CD14-positive monocyte (primary cell): ENCODE measurements around the gene TXNRD1. TPM values are rescaled to one million over a fixed set of nuclear protein-coding genes. Genes with fewer than 3 reads are reported as not detected.

Source experiments
- DNase-seq, 3 donors: peaks; one replicate each; pipeline ENCODE4 v3.0.0-alpha.2; 2011 to 2022
- H2AFZ ChIP-seq: 2 replicates; pipeline ENCODE4 v1.6.0; 2012; ENCODE audit warnings: mild to moderate bottlenecking, low read depth, low read length, inconsistent platforms; ENCODE audit not compliant: insufficient read depth, poor library complexity, severe bottlenecking
- H3K27ac ChIP-seq, 2 donors: 1 replicate in 1 of 2; 2 replicates in 1 of 2; pipeline ENCODE4 v1.5.1; 2012 to 2013; ENCODE audit warnings: low read length in 2 of 2, control low read depth in 1 of 2, inconsistent platforms in 1 of 2, low read depth in 1 of 2, mild to moderate bottlenecking in 1 of 2
- H3K27me3 ChIP-seq, 2 donors: one replicate each; pipeline versions ENCODE4 v1.6.0 to v1.6.1; 2011 to 2013; ENCODE audit warnings: low read length in 2 of 2; ENCODE audit not compliant: control insufficient read depth in 2 of 2, insufficient read depth in 2 of 2
- H3K36me3 ChIP-seq, 2 donors: replicated peaks in 1 of 2; 1 replicate in 1 of 2; 2 replicates in 1 of 2; pipeline versions ENCODE4 v1.5.1 to v1.6.1; 2012 to 2013; ENCODE audit warnings: low read length in 2 of 2, control low read depth in 1 of 2, inconsistent platforms in 1 of 2, mild to moderate bottlenecking in 1 of 2; ENCODE audit not compliant: insufficient read depth in 2 of 2, control insufficient read depth in 1 of 2
- H3K4me1 ChIP-seq, 2 donors: 1 replicate in 1 of 2; 2 replicates in 1 of 2; pipeline versions ENCODE4 v1.5.1 to v1.6.1; 2012 to 2013; ENCODE audit warnings: low read length in 2 of 2, control low read depth in 1 of 2, inconsistent platforms in 1 of 2, mild to moderate bottlenecking in 1 of 2, moderate library complexity in 1 of 2; ENCODE audit not compliant: insufficient read depth in 2 of 2, control insufficient read depth in 1 of 2
- H3K4me2 ChIP-seq: replicated peaks from 2 replicates; pipeline ENCODE3; 2012; ENCODE audit warnings: low read length, moderate library complexity, mild to moderate bottlenecking; ENCODE audit not compliant: poor library complexity, severe bottlenecking; ENCODE audit errors: extremely low read depth
- H3K4me3 ChIP-seq, 3 experiments: fragments of 200-600 bp in 1 of 3; sonication (generic) in 1 of 3; replicated peaks in 1 of 3; 1 replicate in 2 of 3; 2 replicates in 1 of 3; pipeline ENCODE4 v1.5.1; 2011 to 2013; ENCODE audit warnings: low read length in 3 of 3, mild to moderate bottlenecking in 3 of 3, control low read depth in 2 of 3, low read depth in 2 of 3, inconsistent platforms in 1 of 3, moderate library complexity in 1 of 3
- H3K79me2 ChIP-seq: 2 replicates; pipeline ENCODE4 v1.6.0; 2012; ENCODE audit warnings: mild to moderate bottlenecking, control low read depth, inconsistent platforms, low read length, moderate library complexity; ENCODE audit not compliant: insufficient read depth
- H3K9ac ChIP-seq: 2 replicates; pipeline ENCODE4 v1.6.0; 2017; ENCODE audit warnings: low read length, mild to moderate bottlenecking; ENCODE audit not compliant: insufficient read depth, poor library complexity, severe bottlenecking
- H3K9me3 ChIP-seq, 2 donors: replicated peaks in 1 of 2; 1 replicate in 1 of 2; 2 replicates in 1 of 2; pipeline versions ENCODE4 v1.5.1 to v1.6.1; 2012 to 2013; ENCODE audit warnings: low read length in 2 of 2, control low read depth in 1 of 2; ENCODE audit not compliant: control insufficient read depth in 1 of 2, insufficient read depth in 1 of 2
- H4K20me1 ChIP-seq: 2 replicates; pipeline ENCODE4 v1.6.0; 2012; ENCODE audit warnings: mild to moderate bottlenecking, low read length, control low read depth, moderate library complexity; ENCODE audit not compliant: insufficient read depth
- H3K27ac Mint-ChIP-seq, 7 donors: one replicate each; pipeline ENCODE4 v1.8.0; 2020; ENCODE audit warnings: mild to moderate bottlenecking in 7 of 7, mixed read lengths in 7 of 7, moderate library complexity in 6 of 7, inconsistent platforms in 2 of 7
- H3K27me3 Mint-ChIP-seq, 3 donors: one replicate each; pipeline ENCODE4 v1.8.0; 2021 to 2022; ENCODE audit warnings: low read depth in 3 of 3, mild to moderate bottlenecking in 3 of 3, mixed read lengths in 3 of 3, moderate library complexity in 3 of 3, inconsistent platforms in 1 of 3
- H3K36me3 Mint-ChIP-seq, 2 donors: one replicate each; pipeline ENCODE4 v1.8.0; 2020; ENCODE audit warnings: mixed read lengths in 2 of 2, inconsistent platforms in 1 of 2, mild to moderate bottlenecking in 1 of 2
- H3K4me1 Mint-ChIP-seq: one replicate; pipeline ENCODE4 v1.8.0; 2020; ENCODE audit warnings: mild to moderate bottlenecking, mixed read lengths
- H3K4me3 Mint-ChIP-seq, 2 donors: one replicate each; pipeline ENCODE4 v1.8.0; 2020; ENCODE audit warnings: mild to moderate bottlenecking in 2 of 2, mixed read lengths in 2 of 2, moderate library complexity in 1 of 2
- H3K9me3 Mint-ChIP-seq, 7 donors: one replicate each; pipeline ENCODE4 v1.8.0; 2020 to 2022; ENCODE audit warnings: mixed read lengths in 7 of 7, mild to moderate bottlenecking in 6 of 7, moderate library complexity in 6 of 7, inconsistent platforms in 2 of 7
- WGBS: methylation state at CpG from one replicate; pipeline ENCODE4 v1.1.5; 2013; ENCODE audit warnings: missing lambda C conversion rate; ENCODE audit not compliant: insufficient coverage; 5-methylcytosine and 5-hydroxymethylcytosine counted together
- intact Hi-C, 2 donors: fragments of 100-400 bp; cut with micrococcal nuclease; formaldehyde crosslinking; loops; one replicate each; pipeline versions ENCODE4 v1.15.0 to v1.15.1; 2023
- polyA plus RNA-seq, 3 donors: library from polyadenylated mRNA; depleted of rRNA in 1 of 3; unstranded in 2 of 3; stranded (reverse) in 1 of 3; fragments of 300-500 nt in 2 of 3; fragments of >200 nt in 1 of 3; fragmentation: Illumina TruSeq in 2 of 3; gene quantifications; 1 replicate in 2 of 3; 2 replicates in 1 of 3; pipeline ENCODE4 v1.2.3, GENCODE V29; 2012 to 2021
- TF ChIP-seq, protein P1 (sequence below): fragments of 200-600 bp; IDR thresholded peaks from one replicate; pipeline ENCODE4 v1.8.0; 2022; ENCODE audit warnings: antibody characterized with exemption, mild to moderate bottlenecking

TXNRD1 gene
- polyA plus RNA-seq, 3 donors, result 26.9 to 46.1 (median 29.2) TPM

- TF ChIP-seq, protein P1, sequence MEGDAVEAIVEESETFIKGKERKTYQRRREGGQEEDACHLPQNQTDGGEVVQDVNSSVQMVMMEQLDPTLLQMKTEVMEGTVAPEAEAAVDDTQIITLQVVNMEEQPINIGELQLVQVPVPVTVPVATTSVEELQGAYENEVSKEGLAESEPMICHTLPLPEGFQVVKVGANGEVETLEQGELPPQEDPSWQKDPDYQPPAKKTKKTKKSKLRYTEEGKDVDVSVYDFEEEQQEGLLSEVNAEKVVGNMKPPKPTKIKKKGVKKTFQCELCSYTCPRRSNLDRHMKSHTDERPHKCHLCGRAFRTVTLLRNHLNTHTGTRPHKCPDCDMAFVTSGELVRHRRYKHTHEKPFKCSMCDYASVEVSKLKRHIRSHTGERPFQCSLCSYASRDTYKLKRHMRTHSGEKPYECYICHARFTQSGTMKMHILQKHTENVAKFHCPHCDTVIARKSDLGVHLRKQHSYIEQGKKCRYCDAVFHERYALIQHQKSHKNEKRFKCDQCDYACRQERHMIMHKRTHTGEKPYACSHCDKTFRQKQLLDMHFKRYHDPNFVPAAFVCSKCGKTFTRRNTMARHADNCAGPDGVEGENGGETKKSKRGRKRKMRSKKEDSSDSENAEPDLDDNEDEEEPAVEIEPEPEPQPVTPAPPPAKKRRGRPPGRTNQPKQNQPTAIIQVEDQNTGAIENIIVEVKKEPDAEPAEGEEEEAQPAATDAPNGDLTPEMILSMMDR, result no peak
- peaks cover 27% of the 10 kb centered on the region for H3K4me1 Mint-ChIP-seq
- peaks cover 31 to 69% of the 10 kb centered on the region in 2 donors for H3K36me3 Mint-ChIP-seq
- H3K36me3 ChIP-seq, result peaks cover 20 to 67% of the 10 kb centered on the region in 2 donors
- H3K9me3 ChIP-seq, result no peaks in the 10 kb centered on the region
- H3K27ac Mint-ChIP-seq, result peak overlapping the region in 1 of 7 donors; percentile 17
- no CpG with 5 or more reads among the region's 4 CpGs for WGBS
- peaks cover 5 to 12% of the 10 kb centered on the region in 2 donors for H3K4me1 ChIP-seq
- peaks cover 95% of the 10 kb centered on the region for H4K20me1 ChIP-seq
- no peak overlapping the region for H3K4me3 Mint-ChIP-seq
- no peak for DNase-seq
- H3K27me3 ChIP-seq, result no peaks in the 10 kb centered on the region
- no peak overlapping the region for H3K9ac ChIP-seq
- H3K27me3 Mint-ChIP-seq, result no peaks in the 10 kb centered on the region
- peaks cover 91% of the 10 kb centered on the region for H3K79me2 ChIP-seq
- no peak overlapping the region for H3K4me3 ChIP-seq
- intact Hi-C loops, result loop anchor here in 1 of 2 donors (5.0 kb wide), 1 partner anchor 79 kb away; the partner anchor contains the start of gene TXNRD1
- peaks cover 0 to 2% (median 0%) of the 10 kb centered on the region in 7 donors for H3K9me3 Mint-ChIP-seq
- no peak overlapping the region for H2AFZ ChIP-seq
- no peak overlapping the region for H3K4me2 ChIP-seq
- peak overlapping the region in 1 of 2 donors; percentile 26 for H3K27ac ChIP-seq
Observed at GRCh38 chr12:104296718-104297117, 81.1 kb downstream of the TXNRD1 start.

DNA sequence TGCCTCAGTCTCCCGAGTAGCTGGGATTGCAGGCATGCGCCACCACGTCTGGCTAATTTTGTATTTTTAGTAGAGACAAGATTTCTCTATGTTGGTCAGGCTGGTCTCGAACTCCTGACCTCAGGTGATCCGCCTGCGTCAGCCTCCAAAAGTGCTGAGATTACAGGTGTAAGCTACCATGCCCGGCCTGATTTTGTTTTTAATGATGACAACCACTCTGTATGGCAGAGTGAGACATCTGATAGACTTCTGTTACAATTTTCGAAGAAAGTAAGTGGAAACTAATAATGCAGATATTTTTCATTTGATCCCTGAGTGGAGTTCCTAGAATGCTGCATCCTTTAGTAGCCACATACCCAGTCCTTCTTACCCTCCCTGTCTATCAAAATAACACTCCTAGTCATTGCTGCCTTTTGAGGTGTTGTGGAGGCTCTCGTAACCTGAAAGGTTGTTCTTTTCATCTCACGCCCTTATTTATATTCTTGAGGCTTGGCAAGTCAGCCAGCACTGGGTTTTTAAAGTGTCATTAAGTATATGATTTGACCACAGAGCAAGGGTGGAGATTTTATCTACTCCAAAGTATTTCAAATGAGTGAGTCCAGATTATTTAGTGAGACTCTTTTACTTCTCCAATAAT, 82.0 kb downstream of the TXNRD1 start:
- intact Hi-C loops, result loop anchor here in 1 of 2 donors (5.0 kb wide), 1 partner anchor 80 kb away; the partner anchor contains the start of gene TXNRD1

More for the DNA sequence above, 82.0 kb downstream of the TXNRD1 start:
- Mint-ChIP-seq H3K27me3 (no peaks in the 10 kb centered on the region), H3K27ac (peak overlapping the region in 2 of 7 donors; percentile 4 to 31), H3K9me3 (peaks cover 0 to 2% (median 0%) of the 10 kb centered on the region in 7 donors), H3K4me1 (peaks cover 27% of the 10 kb centered on the region), H3K36me3 (peaks cover 23 to 61% of the 10 kb centered on the region in 2 donors), H3K4me3 (no peak overlapping the region)
- Histone ChIP-seq H3K27ac (no peak overlapping the region), H3K27me3 (no peaks in the 10 kb centered on the region), H3K4me1 (peaks cover 5 to 12% of the 10 kb centered on the region in 2 donors), H3K4me3 (no peak overlapping the region), H2AFZ (no peak overlapping the region), H3K9ac (no peak overlapping the region), H3K9me3 (no peaks in the 10 kb centered on the region), H4K20me1 (peaks cover 95% of the 10 kb centered on the region), H3K36me3 (peaks cover 16 to 58% of the 10 kb centered on the region in 2 donors), H3K4me2 (no peak overlapping the region), H3K79me2 (peaks cover 91% of the 10 kb centered on the region)
- TF ChIP-seq, protein P1, result no peak
- WGBS, result 93% methylated on average over 6 of the region's 10 CpGs
- DNase-seq, result no peak
